ENCODE data around the gene PGPEP1. TPM values are rescaled to one million over a fixed set of nuclear protein-coding genes. Genes with fewer than 3 reads are reported as not detected.

Gene PGPEP1
- total and polyA plus RNA-seq, 2 donors (not counting 3 experiments of a cell fraction or from before 2014, with no cell fraction given), result 9.9 to 27.2 TPM

- dilution Hi-C loops (cut with MboI; ENCODE audit: extremely low pct_ligation_motif_present, low sequenced_read_pairs) (no loop called here), intact Hi-C loops (cut with micrococcal nuclease) (no loop called here)
- Histone ChIP-seq H3K36me3 (ENCODE audit: control insufficient read depth in 2 of 2, extremely low read depth in 1 of 2, insufficient read depth in 2 of 2, low read length in 2 of 2) (no peaks in the 10 kb centered on the region), H3K9ac (replicated peaks; ENCODE audit: extremely low read depth, insufficient read depth, low read length) (peak overlapping the region; percentile 50), H3K9me1 (replicated peaks; ENCODE audit: control insufficient read depth, extremely low read depth, insufficient read depth, low read length) (no peaks in the 10 kb centered on the region), H2AFZ (ENCODE audit: low read depth, low read length) (no peak overlapping the region), H4K20me1 (replicated peaks; ENCODE audit: control insufficient read depth, extremely low read depth, insufficient read depth, low read length) (no peaks in the 10 kb centered on the region), H3K79me2 (ENCODE audit: control insufficient read depth, insufficient read depth, low read length) (no peaks in the 10 kb centered on the region), H3K9me3 (replicated peaks; ENCODE audit: control insufficient read depth, insufficient read depth, low read length) (no peaks in the 10 kb centered on the region), H3K27ac (ENCODE audit: insufficient read depth, low read depth, low read length) (peak overlapping the region; percentile 92), H3K4me2 (ENCODE audit: insufficient read depth, low read length) (no peak overlapping the region), H3K4me1 (ENCODE audit: control insufficient read depth, extremely low read depth, insufficient read depth, low read length) (peaks cover 17% of the 10 kb centered on the region), H3K4me3 (replicated peaks in 1 of 3; ENCODE audit: insufficient read depth in 1 of 3, low read depth in 1 of 3, low read length in 3 of 3) (no peak overlapping the region), H3K27me3 (ENCODE audit: control insufficient read depth in 2 of 2, insufficient read depth in 2 of 2, low read length in 2 of 2) (no peaks in the 10 kb centered on the region)
- FAIRE-seq (no peak), DNase-seq (ENCODE audit: low read depth, low spot score) (no peak)
- POLR2A ChIA-PET, result interaction anchor here (1.7 to 3.1 kb wide), 2 partner anchors 8 to 13 kb away, joined by 13 to 19 read pairs; partner anchors contain the start of gene GDF15
- TF ChIP-seq FOS (IDR thresholded peaks at IDR 0.05; ENCODE audit: borderline replicate concordance, insufficient read depth, low read length) (no peak), EZH2 (IDR thresholded peaks at IDR 0.05; ENCODE audit: borderline replicate concordance, low read depth, low read length, severe bottlenecking) (no peak), MYC (IDR thresholded peaks at IDR 0.05; ENCODE audit: low read depth, low read length) (no peak), POLR2A (IDR thresholded peaks at IDR 0.05; ENCODE audit: low read depth, low read length) (no peak), POLR2AphosphoS5 (IDR thresholded peaks at IDR 0.05; ENCODE audit: insufficient read depth, low read depth, low read length) (no peak), JUN (IDR thresholded peaks at IDR 0.05; ENCODE audit: borderline replicate concordance, insufficient read depth, insufficient read length, low read depth) (no peak), MAX (IDR thresholded peaks at IDR 0.05; ENCODE audit: insufficient read depth, insufficient read length) (no peak), CTCF (IDR thresholded peaks at IDR 0.05; ENCODE audit: extremely low read depth in 1 of 2, insufficient read depth in 1 of 2, low read depth in 1 of 2, low read length in 2 of 2) (no peak), GATA2 (IDR thresholded peaks at IDR 0.05; ENCODE audit: insufficient read depth, insufficient read length, low read depth, low read length) (no peak)
- no TSS peak for BruUV-seq (replicated peaks)
- CTCF ChIA-PET, result interaction anchor here (1.0 to 3.2 kb wide), 2 partner anchors 9 to 12 kb away, joined by 3 to 19 read pairs; partner anchors contain the start of gene GDF15
Observed at GRCh38 chr19:18373407-18373891, 33.1 kb downstream of the PGPEP1 start.
